NT2/D1 (cell line): ENCODE results near the gene AGRN.

Source experiments
- SUZ12 ChIP-seq: IDR thresholded peaks from 2 replicates; pipeline ENCODE4 v1.6.1; 2011; ENCODE audit not compliant: insufficient read length, insufficient read depth; ENCODE audit errors: extremely low read depth
- ZNF274 ChIP-seq: IDR thresholded peaks from 2 replicates; pipeline ENCODE4 v1.6.1; 2011; ENCODE audit warnings: mild to moderate bottlenecking, low read depth, low read length

DNA sequence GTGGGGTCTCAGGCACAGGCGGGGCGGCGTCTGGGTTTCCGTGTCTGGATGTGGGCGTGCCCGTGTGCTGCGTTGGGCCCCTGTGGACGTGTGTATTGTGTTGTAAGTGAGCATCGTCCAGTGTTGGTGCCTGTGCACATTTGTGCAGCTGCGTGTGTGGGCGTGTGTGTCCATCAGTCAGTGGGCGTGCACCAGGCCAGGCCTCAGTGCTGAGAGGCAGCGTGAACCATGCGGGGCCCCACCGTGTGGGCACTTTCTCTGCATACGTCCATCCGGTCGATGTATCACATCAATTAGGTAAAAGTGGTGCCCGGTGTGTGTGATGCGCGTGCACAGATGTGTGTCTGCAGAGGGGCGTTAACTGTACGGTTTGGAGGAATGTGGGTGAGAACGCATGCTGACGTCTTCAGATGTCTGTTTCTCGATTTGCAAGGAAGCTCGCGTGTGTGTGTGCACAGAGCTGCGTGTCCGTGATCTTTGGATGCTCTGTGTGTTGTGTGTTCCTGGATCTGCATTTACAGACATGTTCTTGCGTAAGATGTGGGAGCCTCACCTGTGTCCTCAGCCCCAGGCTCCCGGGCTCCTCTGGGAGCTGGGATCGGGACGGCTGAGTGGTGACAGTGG is 24.6 kb downstream of the AGRN start:
- TF ChIP-seq SUZ12 (no peak), ZNF274 (no peak)
